GM12878 (cell line): Measurements from ENCODE around the gene CHP1. TPM values are rescaled to one million over a fixed set of nuclear protein-coding genes. Genes with fewer than 3 reads are reported as not detected.
A peak's percentile ranks its signal among the peaks of the same experiment; 100 is the strongest.

Experiments
- ATAC-seq: fragments of 200-7000 bp; cut with Tn5 transposase; 3 replicates; pipeline ENCODE4 v1.9.1; 2020; ENCODE audit warnings: mild to moderate bottlenecking, moderate library complexity
- BruUV-seq: library from RNA; stranded (reverse); fragments of 400-500 nt; replicated peaks from 2 replicates; lab custom pipeline; 2021; lab: Mats Ljungman, UMichigan
- CTCF ChIA-PET: fragments of 300-600 bp; sonication (Branson Sonifier 250); formaldehyde crosslinking; extraction: SDS; loops from one replicate; lab custom pipeline; 2021; ENCODE audit warnings: inconsistent platforms; lab: Yijun Ruan, JAX
- POLR2A ChIA-PET: fragments of 350-600 bp; formaldehyde crosslinking; extraction: SDS; loops from one replicate; lab custom pipeline; 2021; ENCODE audit warnings: inconsistent platforms; lab: Charles Lee
- RAD21 ChIA-PET: fragments of 300-600 bp; sonication (Branson Sonifier 250); formaldehyde crosslinking; loops from one replicate; lab custom pipeline; 2023; ENCODE audit warnings: antibody characterized with exemption; ENCODE audit not compliant: unreplicated experiment; lab: Charles Lee
- SMC1A ChIA-PET: fragments of 300-600 bp; sonication (Branson Sonifier 250); formaldehyde crosslinking; loops from one replicate; lab custom pipeline; 2023; ENCODE audit not compliant: unreplicated experiment, uncharacterized antibody; lab: Charles Lee
- DNase-seq: peaks from one replicate; pipeline ENCODE4 v3.0.0-alpha.2; 2011; ENCODE audit warnings: low read depth, low spot score
- FAIRE-seq: peaks from 3 replicates; lab custom pipeline; 2011; peaks lifted over from hg19 to GRCh38; lab: Jason Lieb, UNC
- H2AFZ ChIP-seq: 2 replicates; pipeline ENCODE4 v1.6.0; 2011; ENCODE audit warnings: low read depth, low read length, control low read depth; ENCODE audit not compliant: control insufficient read depth
- H3K27ac ChIP-seq: 2 replicates; pipeline ENCODE4 v1.5.1; 2011; ENCODE audit warnings: control low read depth; ENCODE audit not compliant: control insufficient read depth, insufficient read depth
- H3K27me3 ChIP-seq, 2 experiments: replicated peaks in 1 of 2; 2 replicates each; pipeline versions ENCODE4 v1.6.0 to v1.6.1; 2011; ENCODE audit warnings: low read length in 1 of 2; ENCODE audit not compliant: control insufficient read depth in 2 of 2, insufficient read depth in 2 of 2
- H3K36me3 ChIP-seq, 2 experiments: 2 replicates each; pipeline ENCODE4 v1.5.1; 2011; ENCODE audit warnings: low read length in 1 of 2; ENCODE audit not compliant: control insufficient read depth in 2 of 2, insufficient read depth in 2 of 2
- H3K4me1 ChIP-seq: 2 replicates; pipeline ENCODE4 v1.6.1; 2011; ENCODE audit warnings: mild to moderate bottlenecking, low read length, moderate library complexity, mixed read lengths; ENCODE audit not compliant: control insufficient read depth, insufficient read depth
- H3K4me2 ChIP-seq: 2 replicates; pipeline ENCODE4 v1.6.0; 2011; ENCODE audit warnings: control low read depth; ENCODE audit not compliant: control insufficient read depth, insufficient read depth
- H3K4me3 ChIP-seq: fragments of 200-600 bp; sonication (generic); 2 replicates; pipeline ENCODE4 v1.5.1; 2016
- H3K79me2 ChIP-seq: 2 replicates; pipeline ENCODE4 v1.6.0; 2011; ENCODE audit warnings: low read length; ENCODE audit not compliant: control insufficient read depth, insufficient read depth
- H3K9ac ChIP-seq: 2 replicates; pipeline ENCODE4 v1.8.0; 2011; ENCODE audit warnings: low read length, control low read depth, mixed read lengths; ENCODE audit not compliant: control insufficient read depth, insufficient read depth
- H3K9me3 ChIP-seq: replicated peaks from 3 replicates; pipeline ENCODE4 v1.5.1; 2011; ENCODE audit warnings: mild to moderate bottlenecking, low read length; ENCODE audit not compliant: control insufficient read depth, insufficient read depth
- H4K20me1 ChIP-seq: 2 replicates; pipeline ENCODE4 v1.6.0; 2011; ENCODE audit not compliant: control insufficient read depth, insufficient read depth
- ASH2L ChIP-seq: fragments of 300-600, 200-600 bp; sonication (generic); IDR thresholded peaks from 2 replicates; pipeline ENCODE4 v1.6.1; 2017; ENCODE audit warnings: low read depth, mild to moderate bottlenecking, borderline replicate concordance
- RELB ChIP-seq: fragments of 450-650 bp; IDR thresholded peaks from 2 replicates; pipeline ENCODE4 v1.6.1; 2017; ENCODE audit warnings: low read depth, mild to moderate bottlenecking, moderate library complexity
- WGBS: methylation state at CpG from one replicate; pipeline ENCODE4 v1.1.6; 2016; ENCODE audit warnings: low lambda C conversion rate; ENCODE audit not compliant: insufficient replicate concordance, insufficient coverage; ENCODE audit errors: missing lambda C conversion rate; 5-methylcytosine and 5-hydroxymethylcytosine counted together
- in situ Hi-C: fragments of 300-500 bp; cut with MboI; formaldehyde crosslinking; loops from 9 replicates; pipeline ENCODE4 v1.14.3; 2018; ENCODE audit warnings: mixed read lengths
- intact Hi-C: fragments of 100-400 bp; cut with micrococcal nuclease; formaldehyde crosslinking; loops from one replicate; pipeline ENCODE4 v1.14.2; 2022; ENCODE audit not compliant: unreplicated experiment
- polyA plus RNA-seq, 11 experiments: library from polyadenylated mRNA; depleted of rRNA in 4 of 11; unstranded in 6 of 11; stranded (reverse) in 5 of 11; fragments of >200 nt; fragmentation: Nextera tagmentation in 4 of 11; fragmentation: Illumina TruSeq in 1 of 11; extraction: Ambion mirVana in 4 of 11; extraction: Trizol in 1 of 11; gene quantifications; 1 replicate in 1 of 11; 2 replicates in 10 of 11; pipeline versions ENCODE4 v1.2.1 to v1.2.3, GENCODE V29; 2011 to 2016; ENCODE audit warnings: inconsistent platforms in 2 of 11, missing spikeins in 2 of 11, low read depth in 1 of 11
- total RNA-seq, 4 experiments: library from RNA; depleted of rRNA in 3 of 4; stranded (reverse); fragments of >200 nt in 3 of 4; fragmentation: Illumina TruSeq in 1 of 4; extraction: Trizol in 1 of 4; gene quantifications; 2 replicates each; pipeline versions ENCODE4 v1.2.1 to v1.2.3, GENCODE V29; 2013 to 2021
- TF ChIP-seq, protein P1 (sequence below): fragments of 450-650 bp; IDR thresholded peaks from 2 replicates; pipeline ENCODE4 v1.6.1; 2017; ENCODE audit warnings: mild to moderate bottlenecking, low read depth, inconsistent platforms; ENCODE audit not compliant: poor library complexity, severe bottlenecking

The CHP1 gene
- total and polyA plus RNA-seq, 10 of the 15 experiments (the other 5 are each of a cell fraction or from before 2014, with no cell fraction given): 25.7 to 45.9 (median 39.1) TPM

- H3K4me3 ChIP-seq: peak overlapping the region; percentile 38; the same call in 1 of the 2 replicates
- ATAC-seq (no peak), DNase-seq (no peak), FAIRE-seq (no peak)
- H3K9me3 ChIP-seq: no peaks in the 10 kb centered on the region
- ChIA-PET CTCF (interaction anchor here (0.5 to 2.0 kb wide), 8 partner anchors 18 to 1972 kb away, joined by 3 to 10 read pairs (median 4); partner anchors contain the start of genes NUSAP1 and OIP5), RAD21 (interaction anchor here (1.0 kb wide), 1 partner anchor 29 kb away, joined by 6 read pairs; no protein-coding TSS in a partner anchor), SMC1A (interaction anchor here (1.5 kb wide), 1 partner anchor 114 kb away, joined by 3 read pairs; the partner anchor contains the start of gene INO80), POLR2A (interaction anchor here (0.5 to 1.2 kb wide), 4 partner anchors 53 to 631 kb away, joined by 3 to 7 read pairs (median 4); no protein-coding TSS in a partner anchor)
- H2AFZ ChIP-seq: peak overlapping the region; percentile 99
- H3K27ac ChIP-seq: no peak overlapping the region
- no peaks in the 10 kb centered on the region for H4K20me1 ChIP-seq
- intact Hi-C loops (loop anchor here (2.0 to 5.0 kb wide), 2 partner anchors 52 to 103 kb away; partner anchors contain the start of genes NUSAP1 and OIP5), in situ Hi-C loops (no loop called here)
- BruUV-seq: no TSS peak
- H3K9ac ChIP-seq: no peak overlapping the region
- peak overlapping the region; percentile 62 for H3K4me2 ChIP-seq
- H3K36me3 ChIP-seq: no peaks in the 10 kb centered on the region
- peaks cover 2% of the 10 kb centered on the region; the same call in 1 of the 2 replicates for H3K4me1 ChIP-seq
- 45% methylated on average over 10 of the region's 10 CpGs for WGBS
- no peak for TF ChIP-seq RELB
- 0 out of 2 replicates have a peak, but pooled peaks have one; percentile 0 for TF ChIP-seq ASH2L
- TF ChIP-seq, protein P1, sequence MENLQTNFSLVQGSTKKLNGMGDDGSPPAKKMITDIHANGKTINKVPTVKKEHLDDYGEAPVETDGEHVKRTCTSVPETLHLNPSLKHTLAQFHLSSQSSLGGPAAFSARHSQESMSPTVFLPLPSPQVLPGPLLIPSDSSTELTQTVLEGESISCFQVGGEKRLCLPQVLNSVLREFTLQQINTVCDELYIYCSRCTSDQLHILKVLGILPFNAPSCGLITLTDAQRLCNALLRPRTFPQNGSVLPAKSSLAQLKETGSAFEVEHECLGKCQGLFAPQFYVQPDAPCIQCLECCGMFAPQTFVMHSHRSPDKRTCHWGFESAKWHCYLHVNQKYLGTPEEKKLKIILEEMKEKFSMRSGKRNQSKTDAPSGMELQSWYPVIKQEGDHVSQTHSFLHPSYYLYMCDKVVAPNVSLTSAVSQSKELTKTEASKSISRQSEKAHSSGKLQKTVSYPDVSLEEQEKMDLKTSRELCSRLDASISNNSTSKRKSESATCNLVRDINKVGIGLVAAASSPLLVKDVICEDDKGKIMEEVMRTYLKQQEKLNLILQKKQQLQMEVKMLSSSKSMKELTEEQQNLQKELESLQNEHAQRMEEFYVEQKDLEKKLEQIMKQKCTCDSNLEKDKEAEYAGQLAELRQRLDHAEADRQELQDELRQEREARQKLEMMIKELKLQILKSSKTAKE: peak; percentile 3
- H3K79me2 ChIP-seq: peaks cover 10% of the 10 kb centered on the region
- H3K27me3 ChIP-seq: no peaks in the 10 kb centered on the region
Observed at GRCh38 chr15:41230345-41230649, 771 bp upstream of the CHP1 start.
